Thymus (tissue), 11 donors: ENCODE results near the gene PTPN6. TPM values are rescaled to one million over a fixed set of nuclear protein-coding genes. Genes with fewer than 3 reads are reported as not detected.

ENCODE experiments used
- DNase-seq, 9 donors: peaks; one replicate each; pipeline ENCODE4 v3.0.0-alpha.2; 2013; ENCODE audit warnings: low spot score in 9 of 9, low read depth in 6 of 9, missing footprints in 1 of 9
- H3K27ac ChIP-seq, 2 donors: one replicate each; pipeline ENCODE4 v1.5.1; 2013; ENCODE audit warnings: control low read depth in 1 of 2, low read depth in 1 of 2, low read length in 1 of 2, mild to moderate bottlenecking in 1 of 2, moderate library complexity in 1 of 2
- H3K27me3 ChIP-seq, 2 donors: one replicate each; pipeline ENCODE4 v1.5.1; 2013; ENCODE audit warnings: low read length in 1 of 2; ENCODE audit not compliant: control insufficient read depth in 2 of 2, insufficient read depth in 1 of 2
- H3K36me3 ChIP-seq, 2 donors: one replicate each; pipeline ENCODE4 v1.5.1; 2013; ENCODE audit warnings: low read length in 1 of 2, mild to moderate bottlenecking in 1 of 2, moderate library complexity in 1 of 2; ENCODE audit not compliant: control insufficient read depth in 2 of 2, insufficient read depth in 2 of 2
- H3K4me1 ChIP-seq, 2 donors: one replicate each; pipeline ENCODE4 v1.5.1; 2013; ENCODE audit warnings: low read length in 2 of 2; ENCODE audit not compliant: control insufficient read depth in 2 of 2, insufficient read depth in 2 of 2
- H3K4me3 ChIP-seq, 2 donors: one replicate each; pipeline ENCODE4 v1.5.1; 2013; ENCODE audit warnings: low read length in 2 of 2, control low read depth in 1 of 2, mild to moderate bottlenecking in 1 of 2
- H3K9me3 ChIP-seq, 2 donors: one replicate each; pipeline ENCODE4 v1.5.1; 2013; ENCODE audit warnings: low read length in 1 of 2, mild to moderate bottlenecking in 1 of 2; ENCODE audit not compliant: control insufficient read depth in 2 of 2, insufficient read depth in 1 of 2
- WGBS: extraction: QIAGEN DNeasy Blood & Tissue Kit; methylation state at CpG from one replicate; pipeline ENCODE4 v1.1.7; 2013; 5-methylcytosine and 5-hydroxymethylcytosine counted together
- polyA plus RNA-seq: library from polyadenylated mRNA; stranded (reverse); fragments of 200-250 nt; gene quantifications from one replicate; pipeline ENCODE4 v1.2.3, GENCODE V29; 2013
- total RNA-seq: library from RNA; stranded (reverse); fragments of 120-200 nt; gene quantifications from one replicate; pipeline ENCODE4 v1.2.4, GENCODE V29; 2013
- donor health status: healthy.

PTPN6 gene
- total and polyA plus RNA-seq, 2 donors = 147 to 213 TPM

DNA sequence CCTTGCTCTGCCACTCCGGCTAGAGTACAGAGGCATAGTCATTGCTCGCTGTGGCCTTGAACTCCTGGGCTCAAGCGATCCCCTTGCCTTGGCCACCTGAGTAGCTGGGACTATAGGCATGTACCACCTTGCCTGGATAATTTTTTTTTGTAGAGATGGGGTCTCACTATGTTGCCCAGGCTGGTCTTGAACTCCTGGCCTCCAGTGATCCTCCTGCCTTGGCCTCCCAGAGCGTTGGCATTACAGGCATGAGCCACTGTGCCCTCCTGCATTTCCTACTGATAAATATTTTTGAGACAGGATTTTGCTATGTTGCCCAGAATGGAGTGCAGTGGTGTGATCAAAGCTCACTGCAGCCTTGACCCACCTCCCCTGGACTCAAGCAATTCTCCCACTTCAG lies 28.9 kb downstream of the PTPN6 start:
- Histone ChIP-seq H3K9me3 (no peaks in the 10 kb centered on the region), H3K36me3 (peaks cover 77 to 89% of the 10 kb centered on the region in 2 donors), H3K4me3 (no peak overlapping the region), H3K27ac (no peak overlapping the region), H3K27me3 (no peaks in the 10 kb centered on the region), H3K4me1 (no peaks in the 10 kb centered on the region)
- no peak for DNase-seq
- WGBS = 99% methylated on average over 4 of the region's 4 CpGs

GRCh38 chr12:6980740-6981139 lies 29.6 kb downstream of the PTPN6 start:
- Histone ChIP-seq H3K27me3 (no peaks in the 10 kb centered on the region), H3K27ac (no peak overlapping the region), H3K36me3 (peaks cover 70 to 85% of the 10 kb centered on the region in 2 donors), H3K4me3 (no peak overlapping the region), H3K9me3 (no peaks in the 10 kb centered on the region), H3K4me1 (no peaks in the 10 kb centered on the region)
- DNase-seq = no peak

GRCh38 chr12:6981152-6982052 lies 30.2 kb downstream of the PTPN6 start:
- no peak overlapping the region for H3K27ac ChIP-seq
- H3K27me3 ChIP-seq = no peaks in the 10 kb centered on the region
- H3K36me3 ChIP-seq = peaks cover 64 to 82% of the 10 kb centered on the region in 2 donors
- DNase-seq = no peak
- no peaks in the 10 kb centered on the region for H3K9me3 ChIP-seq
- no peaks in the 10 kb centered on the region for H3K4me1 ChIP-seq
- WGBS = 96% methylated on average over 10 of the region's 10 CpGs
- H3K4me3 ChIP-seq = no peak overlapping the region

- Histone ChIP-seq H3K4me3 (no peak overlapping the region), H3K36me3 (peaks cover 56 to 70% of the 10 kb centered on the region in 2 donors), H3K27me3 (no peaks in the 10 kb centered on the region), H3K27ac (no peak overlapping the region), H3K4me1 (no peaks in the 10 kb centered on the region), H3K9me3 (no peaks in the 10 kb centered on the region)
- WGBS = 98% methylated on average over 7 of the region's 7 CpGs
- DNase-seq = no peak
Measured at GRCh38 chr12:6982532-6982931, 31.4 kb downstream of the PTPN6 start.

GRCh38 chr12:6987956-6988553 lies 36.9 kb downstream of the PTPN6 start:
- Histone ChIP-seq H3K4me1 (no peaks in the 10 kb centered on the region), H3K27ac (peak overlapping the region in 1 of 2 donors; percentile 64), H3K36me3 (peaks cover 14 to 28% of the 10 kb centered on the region in 2 donors), H3K27me3 (no peaks in the 10 kb centered on the region), H3K9me3 (peaks cover 0 to 1% of the 10 kb centered on the region in 2 donors), H3K4me3 (no peak overlapping the region)
- WGBS = 92% methylated on average over 11 of the region's 11 CpGs
- no peak for DNase-seq

DNA sequence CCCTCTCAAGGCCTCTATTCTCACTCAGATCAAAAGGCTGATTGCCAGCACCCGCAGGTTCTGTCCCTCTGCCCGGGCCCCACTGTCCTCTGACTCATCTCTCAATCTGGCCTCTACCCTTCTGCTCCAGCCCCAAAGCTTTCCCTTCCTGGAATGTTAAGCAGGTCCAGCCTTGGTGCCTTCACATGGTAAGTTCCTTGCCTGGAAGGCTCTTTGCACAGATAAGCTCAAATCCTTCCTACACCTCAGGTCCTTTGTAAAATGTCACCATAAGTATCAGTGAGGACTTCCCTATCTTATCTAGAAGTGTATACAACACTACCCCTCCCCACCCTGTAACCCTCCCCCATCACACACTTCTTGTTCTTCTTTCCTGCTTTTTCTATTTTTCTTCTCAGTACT lies 44.9 kb downstream of the PTPN6 start:
- WGBS = 95% methylated on average over 2 of the region's 2 CpGs
- Histone ChIP-seq H3K27ac (no peak overlapping the region), H3K4me1 (peaks cover 6 to 9% of the 10 kb centered on the region in 2 donors), H3K27me3 (no peaks in the 10 kb centered on the region), H3K4me3 (no peak overlapping the region), H3K36me3 (peaks cover 20 to 43% of the 10 kb centered on the region in 2 donors), H3K9me3 (no peaks in the 10 kb centered on the region)
- no peak for DNase-seq

DNA sequence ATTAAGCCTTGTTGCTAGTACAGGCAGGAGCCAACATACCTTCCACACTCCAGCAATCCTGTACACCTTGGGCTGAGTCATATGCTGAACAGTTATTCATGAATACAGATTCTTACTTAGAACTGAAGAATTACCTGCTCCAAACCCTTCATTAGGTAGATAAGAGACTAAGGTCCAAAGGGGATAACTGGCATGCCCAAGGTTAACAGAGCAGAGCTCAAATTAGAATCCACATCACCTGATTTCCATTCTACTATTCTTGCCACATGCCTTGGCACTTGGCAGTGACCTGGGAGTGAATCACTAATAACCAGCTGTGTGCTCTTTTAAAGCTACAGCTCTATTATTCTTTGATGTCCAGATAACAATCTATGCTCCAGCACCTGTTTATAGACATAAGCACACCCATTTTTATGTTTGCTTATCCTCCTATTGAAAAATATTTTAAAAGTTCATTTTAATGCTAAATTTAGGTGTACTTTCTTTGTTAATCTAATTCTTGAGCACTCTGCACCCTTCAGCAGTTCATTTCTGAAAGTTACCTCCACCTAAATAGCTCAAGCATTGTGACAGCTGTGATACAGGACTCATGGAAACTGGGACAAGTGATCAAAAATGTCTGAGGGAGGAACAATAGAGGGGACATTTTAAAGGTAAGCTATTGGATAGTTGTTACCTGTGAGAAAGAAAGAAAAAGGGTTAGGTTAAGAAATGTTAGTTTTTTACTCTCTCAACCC lies 47.7 kb downstream of the PTPN6 start:
- Histone ChIP-seq H3K4me3 (no peak overlapping the region), H3K36me3 (peaks cover 25 to 42% of the 10 kb centered on the region in 2 donors), H3K9me3 (no peaks in the 10 kb centered on the region), H3K27me3 (no peaks in the 10 kb centered on the region), H3K27ac (peak overlapping the region in 1 of 2 donors; percentile 12), H3K4me1 (peaks cover 6 to 9% of the 10 kb centered on the region in 2 donors)
- DNase-seq = peak in 1 of 9 donors; percentile 28

DNA sequence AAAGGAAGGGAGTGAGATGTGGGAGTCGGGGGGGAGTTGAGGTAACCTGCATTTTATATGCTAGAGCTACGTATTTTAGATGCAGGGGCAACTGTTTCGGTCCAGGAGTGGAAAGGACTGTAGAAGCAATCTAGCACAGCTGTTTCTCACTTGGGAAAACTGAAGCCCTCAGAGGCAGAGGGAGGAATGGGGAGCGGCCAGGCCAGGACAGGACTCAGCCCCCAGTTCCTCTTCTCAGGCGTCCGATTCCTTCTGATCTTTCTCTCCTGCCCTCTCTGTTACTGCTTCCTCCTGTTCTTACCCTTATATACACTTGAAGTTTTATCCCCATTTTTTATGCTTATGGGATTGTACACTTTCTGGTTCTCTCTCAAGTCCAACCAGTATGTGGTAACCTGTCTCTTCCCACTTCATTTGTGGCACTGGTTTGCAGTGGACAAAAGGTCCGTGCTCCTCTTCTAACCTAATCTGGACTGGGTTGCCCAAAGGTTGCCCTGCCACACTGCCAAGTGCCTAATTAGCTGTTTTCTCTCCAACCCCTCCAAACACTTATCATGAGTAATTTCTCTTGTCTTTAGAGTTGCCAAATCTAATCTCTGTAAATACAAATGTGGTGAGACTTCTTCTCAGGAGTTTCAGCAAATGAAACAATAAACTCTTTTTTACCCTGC lies 50.9 kb downstream of the PTPN6 start:
- Histone ChIP-seq H3K4me1 (peaks cover 6 to 9% of the 10 kb centered on the region in 2 donors), H3K9me3 (no peaks in the 10 kb centered on the region), H3K4me3 (no peak overlapping the region), H3K27me3 (no peaks in the 10 kb centered on the region), H3K36me3 (peaks cover 18 to 32% of the 10 kb centered on the region in 2 donors), H3K27ac (no peak overlapping the region)
- DNase-seq = no peak
- 97% methylated on average over 7 of the region's 7 CpGs for WGBS
